GM19468 (cell line): ENCODE measurements around the gene BNIP2.
"Not testable (repeated sequence)": the region's sequence is repeated elsewhere in the genome, so short reads cannot be mapped to it uniquely, and the experiment has no call there.

ENCODE experiments used
- ATAC-seq: cut with Tn5 transposase; IDR thresholded peaks from one replicate; pipeline ENCODE4 v1.9.1; 2021; ENCODE audit warnings: mild to moderate bottlenecking, moderate library complexity, moderate number of reproducible peaks; ENCODE audit not compliant: unreplicated experiment; ENCODE audit errors: extremely low read depth

Gene BNIP2

DNA sequence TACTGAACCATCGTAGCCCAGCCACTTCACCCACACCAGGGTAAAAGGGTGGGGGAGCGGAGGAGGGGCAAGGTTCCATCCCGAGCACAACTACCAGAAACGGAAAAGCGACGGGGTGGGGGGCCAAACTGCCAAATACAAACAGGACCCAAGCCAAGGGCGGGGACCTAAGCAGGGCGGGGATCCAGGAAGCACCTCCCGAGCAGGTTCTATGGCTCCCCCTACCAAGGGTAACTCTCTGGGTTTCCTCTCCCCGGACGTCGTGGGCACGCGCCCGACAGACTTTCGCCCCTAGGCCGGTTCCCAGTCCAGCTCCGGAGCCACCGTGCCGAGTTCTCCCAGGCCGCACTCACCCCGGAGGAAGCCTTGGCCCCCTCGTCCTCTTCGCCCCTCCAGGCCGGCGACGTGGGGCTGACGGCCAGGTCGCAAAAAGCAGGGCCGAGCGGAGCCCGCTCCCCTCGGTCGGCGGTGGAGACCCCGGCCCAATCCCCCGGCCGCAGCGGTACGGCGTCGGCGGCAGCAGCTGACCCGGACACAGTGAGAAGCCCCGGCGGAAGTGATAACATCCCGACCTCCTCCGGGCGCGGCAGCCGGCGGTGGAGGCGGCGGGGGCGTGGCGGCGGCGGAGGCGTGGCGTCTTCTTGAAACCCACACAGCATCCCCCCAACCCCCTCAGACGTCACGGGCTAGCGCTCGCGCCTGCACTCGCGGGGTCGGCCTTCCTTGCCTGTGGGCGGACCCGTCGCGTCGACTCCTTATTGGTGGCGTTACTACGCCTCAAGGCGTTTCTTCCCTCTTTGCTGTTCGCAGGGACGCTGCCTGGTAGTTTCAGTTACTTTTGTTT, at the start of gene BNIP2:
Gene BNIP2, minus strand, starts transcription at position 539 of the 844 bp plus-strand sequence. CDS start 6,863 bp downstream, outside the sequence.
- peak; percentile 65 for ATAC-seq

GRCh38 chr15:59738676-59739075, 49.6 kb upstream of the BNIP2 start:
- no peak for ATAC-seq

- no peak for ATAC-seq
These were observed 47.1 kb upstream of the BNIP2 start for GRCh38 chr15:59736181-59736580.

- no peak for ATAC-seq
These were observed 36.0 kb upstream of the BNIP2 start for GRCh38 chr15:59725151-59725486.

DNA sequence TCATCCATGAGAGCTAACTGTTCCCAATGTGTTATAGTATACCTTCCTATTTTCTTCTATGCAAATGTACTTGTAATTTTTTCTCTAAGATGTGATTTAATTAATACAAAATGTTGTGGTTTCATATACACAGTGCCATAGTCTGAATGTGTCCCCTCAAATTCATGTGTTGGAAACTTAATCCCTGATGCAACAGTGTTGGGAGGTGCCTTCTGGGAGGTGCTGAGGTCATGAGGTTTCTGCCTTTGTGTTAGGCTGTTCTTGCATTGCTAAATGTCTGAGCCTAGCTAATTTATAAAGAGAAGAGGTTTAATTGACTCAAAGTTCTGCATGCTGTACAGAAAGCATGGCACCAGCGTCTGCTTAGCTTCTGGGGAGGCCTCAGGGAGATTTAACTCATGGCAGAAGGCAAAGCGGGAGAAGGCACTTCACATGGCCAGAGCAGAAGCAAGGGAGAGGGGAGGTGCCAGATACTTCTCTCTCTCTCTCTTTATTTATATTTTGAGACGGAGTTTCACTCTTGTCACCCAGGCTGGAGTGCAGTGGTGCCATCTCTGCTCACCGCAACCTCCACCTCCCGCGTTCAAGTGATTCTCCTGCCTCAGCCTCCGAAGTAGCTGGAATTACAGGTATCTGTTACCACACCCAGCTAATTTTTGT, 34.7 kb upstream of the BNIP2 start:
- no peak for ATAC-seq

DNA sequence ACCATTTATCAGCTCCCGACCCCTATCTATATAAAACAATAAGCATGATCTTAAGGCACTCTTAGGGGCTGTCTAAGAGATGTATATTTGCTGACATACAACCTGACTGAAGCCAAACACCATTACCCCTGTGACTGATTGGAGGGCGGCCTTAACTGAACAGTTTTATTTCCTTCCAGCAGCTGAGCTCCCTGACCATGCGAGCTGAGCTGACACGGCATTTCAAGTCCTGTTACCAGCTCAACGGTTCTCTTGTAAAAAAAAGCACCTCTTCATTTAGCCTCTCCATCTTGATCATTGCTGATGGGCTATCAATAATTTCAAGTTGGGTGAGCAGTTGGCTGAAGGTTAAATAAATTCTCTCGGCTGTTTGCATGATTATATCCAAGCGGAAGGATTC, 33.4 kb upstream of the BNIP2 start:
- ATAC-seq: no peak

GRCh38 chr15:59722037-59722436, 32.9 kb upstream of the BNIP2 start:
- ATAC-seq: no peak

GRCh38 chr15:59721411-59721810, 32.3 kb upstream of the BNIP2 start:
- ATAC-seq: no peak

DNA sequence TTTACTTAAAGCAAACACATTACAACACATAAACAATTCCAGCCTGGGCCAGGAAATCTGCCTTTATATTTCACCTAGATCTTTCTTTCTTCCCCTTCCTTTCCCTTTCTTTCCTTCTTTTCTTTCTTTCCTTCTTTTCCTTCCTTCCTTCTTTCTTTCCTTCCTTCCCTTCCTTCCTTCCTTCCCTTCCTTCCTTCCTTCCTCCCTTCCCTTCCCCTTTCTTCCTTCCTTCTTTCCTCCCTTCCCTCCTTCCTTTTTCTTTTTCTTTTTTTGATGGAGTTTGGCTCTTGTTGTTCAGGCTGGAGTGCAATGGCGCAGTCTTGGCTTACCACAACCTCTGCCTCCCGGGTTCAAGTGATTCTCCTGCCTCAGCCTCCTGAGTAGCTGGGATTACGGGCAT, 24.1 kb upstream of the BNIP2 start:
- ATAC-seq: no peak

GRCh38 chr15:59711451-59712243, 22.5 kb upstream of the BNIP2 start:
- ATAC-seq: no peak

GRCh38 chr15:59707619-59708018, 18.5 kb upstream of the BNIP2 start:
- no peak for ATAC-seq

GRCh38 chr15:59703979-59704796, 15.1 kb upstream of the BNIP2 start:
- no peak for ATAC-seq

DNA sequence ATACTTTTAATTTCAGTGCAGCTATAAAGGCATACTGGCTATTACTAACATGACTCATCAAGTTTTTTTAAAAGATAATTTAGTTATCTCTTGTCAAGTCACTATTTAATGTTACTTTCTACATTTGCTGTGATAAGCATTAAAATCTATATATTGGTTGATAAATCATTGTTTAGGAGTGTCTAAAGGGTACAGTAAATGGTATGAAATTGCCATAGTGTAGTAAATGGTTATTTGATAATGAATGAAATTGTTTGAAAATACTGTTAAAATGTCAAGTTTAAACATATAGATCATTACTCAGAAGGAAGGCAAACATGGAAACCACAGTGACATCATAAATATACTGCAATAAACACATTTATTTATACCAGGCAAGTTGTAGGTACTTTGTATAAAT, 13.2 kb upstream of the BNIP2 start:
- ATAC-seq: no peak

DNA sequence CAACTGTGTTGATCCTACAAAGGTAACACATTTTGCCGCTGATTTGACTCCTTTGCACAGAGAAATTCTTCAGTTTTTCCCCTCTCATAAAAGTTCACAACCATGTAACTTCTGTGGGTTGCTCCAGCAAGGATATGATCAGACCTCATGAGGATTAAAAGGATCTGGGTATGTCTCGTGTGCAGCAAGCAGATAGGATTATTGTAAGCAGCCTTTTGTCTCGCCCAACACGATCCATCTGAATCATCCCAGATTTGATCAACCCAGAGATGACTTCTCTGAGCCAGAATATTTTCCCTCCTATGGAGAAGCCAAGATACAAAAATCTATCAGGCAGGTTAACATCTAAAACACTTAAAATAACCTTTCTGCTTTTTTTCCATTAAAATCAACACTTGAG, 12.8 kb upstream of the BNIP2 start:
- no peak for ATAC-seq

GRCh38 chr15:59699810-59700431, 10.8 kb upstream of the BNIP2 start:
- ATAC-seq: no peak

- not testable (repeated sequence) for ATAC-seq
These were observed 8.9 kb upstream of the BNIP2 start for GRCh38 chr15:59698065-59698464.

DNA sequence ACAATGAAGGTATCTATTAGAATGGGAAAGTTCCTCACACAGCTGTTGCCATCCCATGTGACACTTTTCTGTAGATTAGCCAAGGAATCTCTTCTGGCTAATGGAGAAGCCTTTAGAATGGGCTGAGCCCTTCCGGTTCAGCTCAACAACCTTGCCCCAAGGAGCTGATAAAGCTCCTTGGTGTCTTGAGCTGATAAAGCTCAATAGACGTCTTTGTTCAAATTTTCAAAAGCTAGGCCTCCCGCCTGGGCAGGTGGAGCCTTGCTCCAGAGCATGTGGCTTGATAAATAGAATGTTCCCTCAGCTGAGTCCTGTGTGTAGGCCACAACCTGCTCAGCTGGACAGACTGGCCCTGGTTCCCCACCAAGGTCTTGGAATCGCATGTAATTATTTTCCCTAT, 7.2 kb upstream of the BNIP2 start:
- ATAC-seq: no peak

DNA sequence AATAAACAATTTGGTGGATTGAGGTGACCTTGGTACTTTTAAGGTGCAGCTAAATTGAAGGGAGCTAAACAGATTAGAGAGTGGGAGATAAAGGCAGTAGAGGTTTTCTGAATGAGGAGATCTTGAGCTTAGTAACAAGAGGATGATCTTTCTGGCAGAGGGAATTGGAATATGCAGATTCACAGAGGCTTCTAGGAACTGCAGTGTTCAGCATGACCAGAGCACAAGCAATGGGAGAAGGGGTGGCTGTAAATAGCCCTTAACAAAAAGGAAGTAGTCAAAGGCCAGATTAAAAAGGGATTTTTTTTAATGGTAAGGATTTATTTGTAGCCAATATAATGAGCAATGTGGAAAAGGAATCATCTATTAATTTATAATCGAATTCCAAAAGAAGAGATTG, 5.7 kb upstream of the BNIP2 start:
- ATAC-seq: no peak

GRCh38 chr15:59691194-59691805, 2.2 kb upstream of the BNIP2 start:
- no peak for ATAC-seq
